Endothelial cell of umbilical vein (primary cell): ENCODE data around the gene HOXD12.
A peak's percentile ranks its signal among the peaks of the same experiment; 100 is the strongest.

Experiments
- EZH2 ChIP-seq: IDR thresholded peaks from 2 replicates; pipeline ENCODE4 v1.6.1; 2012; ENCODE audit warnings: borderline replicate concordance, low read depth, mild to moderate bottlenecking, moderate library complexity, low read length, inconsistent platforms; ENCODE audit not compliant: severe bottlenecking
- FOS ChIP-seq: IDR thresholded peaks from 2 replicates; pipeline ENCODE4 v1.6.1; 2011; ENCODE audit warnings: mild to moderate bottlenecking, low read length, moderate library complexity, borderline replicate concordance; ENCODE audit not compliant: insufficient read depth
- GATA2 ChIP-seq: IDR thresholded peaks from 2 replicates; pipeline ENCODE4 v1.7.0; 2011; ENCODE audit warnings: low read depth, mild to moderate bottlenecking, moderate library complexity, mixed read lengths, low read length; ENCODE audit not compliant: insufficient read length, insufficient read depth
- MAX ChIP-seq: IDR thresholded peaks from 2 replicates; pipeline ENCODE4 v1.6.1; 2011; ENCODE audit not compliant: insufficient read depth, insufficient read length
- POLR2A ChIP-seq: IDR thresholded peaks from 2 replicates; pipeline ENCODE4 v1.6.1; 2012; ENCODE audit warnings: low read depth, mild to moderate bottlenecking, control low read depth, low read length
- POLR2AphosphoS5 ChIP-seq: IDR thresholded peaks from 2 replicates; pipeline ENCODE4 v1.6.1; 2012; ENCODE audit warnings: low read depth, mild to moderate bottlenecking, control low read depth, low read length, moderate library complexity; ENCODE audit not compliant: insufficient read depth
- TF ChIP-seq, protein P1 (sequence below), 2 donors: IDR thresholded peaks; 1 replicate in 1 of 2; 2 replicates in 1 of 2; pipeline ENCODE4 v1.5.1; 2011; ENCODE audit warnings: low read length in 2 of 2, mild to moderate bottlenecking in 2 of 2, moderate library complexity in 2 of 2, control low read depth in 1 of 2, inconsistent platforms in 1 of 2, low read depth in 1 of 2; ENCODE audit not compliant: insufficient read depth in 1 of 2; ENCODE audit errors: extremely low read depth in 1 of 2

DNA sequence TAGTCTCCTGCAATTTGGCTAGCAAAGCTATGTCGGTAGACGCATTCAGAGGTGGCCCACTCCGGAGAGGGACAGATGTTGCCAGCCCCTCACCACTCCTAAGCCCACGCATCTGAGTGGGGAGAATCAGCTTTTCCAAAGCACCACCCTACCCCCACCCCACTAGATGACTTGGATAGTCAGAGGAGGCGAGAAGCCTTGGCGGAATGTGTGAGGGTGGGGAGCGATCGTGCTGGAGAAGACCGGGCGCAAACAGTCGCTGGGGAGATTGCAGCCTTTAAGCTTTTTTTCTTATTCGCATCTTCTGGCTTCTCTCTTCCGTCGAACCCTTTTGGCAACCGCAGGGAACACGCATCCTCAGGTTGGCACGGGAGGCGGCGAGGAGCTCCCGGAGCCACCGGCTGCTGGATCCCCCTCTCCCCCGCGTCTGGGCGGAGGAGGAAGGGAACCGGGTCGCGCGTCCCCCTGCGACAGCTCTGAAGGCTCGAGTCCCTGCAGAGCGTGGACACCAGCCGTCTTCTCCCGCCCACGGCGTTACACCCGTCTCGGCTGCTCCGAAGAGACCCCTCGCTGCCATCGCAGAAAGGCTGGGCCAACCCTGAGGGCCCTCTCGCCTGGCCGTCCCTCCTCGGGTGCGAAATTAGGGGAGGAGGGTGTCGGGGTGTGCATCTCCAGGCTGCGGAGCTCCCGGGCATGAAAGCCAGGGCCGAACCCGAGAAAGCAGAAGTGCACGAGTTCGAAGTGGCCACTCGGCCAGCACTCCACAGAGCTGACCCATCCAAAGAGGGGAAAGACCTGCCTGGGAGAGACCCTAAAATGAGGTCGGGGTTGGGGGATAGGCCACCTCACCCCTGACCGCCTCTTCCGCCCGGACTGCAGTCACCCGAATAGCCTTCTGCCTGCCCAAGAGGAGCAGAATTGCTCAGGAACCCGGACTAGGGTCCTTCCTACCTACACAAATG, 28.0 kb upstream of the HOXD12 start:
- TF ChIP-seq MAX (no peak), EZH2 (peak; percentile 91), POLR2AphosphoS5 (no peak), POLR2A (no peak), FOS (no peak), GATA2 (no peak)
- TF ChIP-seq, protein P1, sequence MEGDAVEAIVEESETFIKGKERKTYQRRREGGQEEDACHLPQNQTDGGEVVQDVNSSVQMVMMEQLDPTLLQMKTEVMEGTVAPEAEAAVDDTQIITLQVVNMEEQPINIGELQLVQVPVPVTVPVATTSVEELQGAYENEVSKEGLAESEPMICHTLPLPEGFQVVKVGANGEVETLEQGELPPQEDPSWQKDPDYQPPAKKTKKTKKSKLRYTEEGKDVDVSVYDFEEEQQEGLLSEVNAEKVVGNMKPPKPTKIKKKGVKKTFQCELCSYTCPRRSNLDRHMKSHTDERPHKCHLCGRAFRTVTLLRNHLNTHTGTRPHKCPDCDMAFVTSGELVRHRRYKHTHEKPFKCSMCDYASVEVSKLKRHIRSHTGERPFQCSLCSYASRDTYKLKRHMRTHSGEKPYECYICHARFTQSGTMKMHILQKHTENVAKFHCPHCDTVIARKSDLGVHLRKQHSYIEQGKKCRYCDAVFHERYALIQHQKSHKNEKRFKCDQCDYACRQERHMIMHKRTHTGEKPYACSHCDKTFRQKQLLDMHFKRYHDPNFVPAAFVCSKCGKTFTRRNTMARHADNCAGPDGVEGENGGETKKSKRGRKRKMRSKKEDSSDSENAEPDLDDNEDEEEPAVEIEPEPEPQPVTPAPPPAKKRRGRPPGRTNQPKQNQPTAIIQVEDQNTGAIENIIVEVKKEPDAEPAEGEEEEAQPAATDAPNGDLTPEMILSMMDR (IDR thresholded peaks at IDR 0.05; ENCODE audit: extremely low read depth in 1 of 2, insufficient read depth in 1 of 2, low read depth in 1 of 2, low read length in 2 of 2): no peak
